GM12872 (cell line): ENCODE results near the gene FMN1.

Experiments used
- TF ChIP-seq, protein P1 (sequence below): IDR thresholded peaks from 3 replicates; pipeline ENCODE4 v1.5.1; 2011; ENCODE audit warnings: low read depth, mild to moderate bottlenecking, low read length, moderate library complexity; ENCODE audit not compliant: insufficient read depth

The FMN1 gene

DNA sequence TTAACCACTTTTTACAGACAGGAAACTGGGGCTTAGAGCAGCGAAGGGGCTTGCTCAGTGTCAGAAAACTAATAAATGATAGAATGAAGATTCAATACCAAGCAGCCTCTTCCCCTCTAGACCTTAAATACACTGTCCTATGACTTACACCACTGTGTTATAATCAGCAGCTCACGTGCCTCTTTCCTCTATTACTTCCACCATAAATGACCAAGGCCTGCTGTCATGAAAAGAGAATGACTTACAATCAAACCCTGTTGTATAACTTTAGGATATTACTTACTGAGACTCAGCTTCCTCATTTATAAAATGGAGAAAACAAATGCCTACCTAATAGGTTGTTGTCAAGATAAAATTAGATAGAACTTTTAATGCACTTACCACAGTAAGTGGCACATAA lies 11.6 kb downstream of the FMN1 start:
- TF ChIP-seq, protein P1, sequence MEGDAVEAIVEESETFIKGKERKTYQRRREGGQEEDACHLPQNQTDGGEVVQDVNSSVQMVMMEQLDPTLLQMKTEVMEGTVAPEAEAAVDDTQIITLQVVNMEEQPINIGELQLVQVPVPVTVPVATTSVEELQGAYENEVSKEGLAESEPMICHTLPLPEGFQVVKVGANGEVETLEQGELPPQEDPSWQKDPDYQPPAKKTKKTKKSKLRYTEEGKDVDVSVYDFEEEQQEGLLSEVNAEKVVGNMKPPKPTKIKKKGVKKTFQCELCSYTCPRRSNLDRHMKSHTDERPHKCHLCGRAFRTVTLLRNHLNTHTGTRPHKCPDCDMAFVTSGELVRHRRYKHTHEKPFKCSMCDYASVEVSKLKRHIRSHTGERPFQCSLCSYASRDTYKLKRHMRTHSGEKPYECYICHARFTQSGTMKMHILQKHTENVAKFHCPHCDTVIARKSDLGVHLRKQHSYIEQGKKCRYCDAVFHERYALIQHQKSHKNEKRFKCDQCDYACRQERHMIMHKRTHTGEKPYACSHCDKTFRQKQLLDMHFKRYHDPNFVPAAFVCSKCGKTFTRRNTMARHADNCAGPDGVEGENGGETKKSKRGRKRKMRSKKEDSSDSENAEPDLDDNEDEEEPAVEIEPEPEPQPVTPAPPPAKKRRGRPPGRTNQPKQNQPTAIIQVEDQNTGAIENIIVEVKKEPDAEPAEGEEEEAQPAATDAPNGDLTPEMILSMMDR, result no peak

DNA sequence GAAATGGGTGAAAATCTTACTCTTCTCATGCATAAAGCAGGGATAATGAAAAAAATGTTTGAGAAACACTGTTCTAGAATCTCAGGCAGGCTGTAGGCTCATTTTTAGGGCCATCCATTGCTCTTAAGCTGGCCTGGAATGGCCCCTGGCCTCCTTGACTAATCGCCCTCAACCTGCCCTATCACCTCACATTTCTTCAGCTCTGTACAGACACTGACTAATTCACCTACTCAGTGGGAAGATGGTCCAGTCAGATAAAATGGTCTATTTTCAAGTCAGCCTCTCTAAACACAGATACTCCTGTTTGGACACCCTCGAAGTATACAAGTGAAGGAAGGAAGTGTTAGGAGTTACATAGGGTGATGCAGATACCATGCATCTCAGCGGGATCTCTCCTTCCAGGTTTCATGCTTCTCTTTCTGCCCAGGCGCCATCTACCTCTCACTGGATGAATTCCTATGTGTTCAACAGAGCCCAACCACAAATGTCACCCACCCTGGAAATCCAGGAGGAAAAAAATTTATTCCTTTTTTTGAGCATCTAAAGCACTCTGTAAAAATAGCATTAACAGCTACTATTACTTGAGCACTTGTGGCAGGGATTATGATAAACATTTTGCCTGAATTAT lies 12.1 kb downstream of the FMN1 start:
- TF ChIP-seq, protein P1, result no peak

DNA sequence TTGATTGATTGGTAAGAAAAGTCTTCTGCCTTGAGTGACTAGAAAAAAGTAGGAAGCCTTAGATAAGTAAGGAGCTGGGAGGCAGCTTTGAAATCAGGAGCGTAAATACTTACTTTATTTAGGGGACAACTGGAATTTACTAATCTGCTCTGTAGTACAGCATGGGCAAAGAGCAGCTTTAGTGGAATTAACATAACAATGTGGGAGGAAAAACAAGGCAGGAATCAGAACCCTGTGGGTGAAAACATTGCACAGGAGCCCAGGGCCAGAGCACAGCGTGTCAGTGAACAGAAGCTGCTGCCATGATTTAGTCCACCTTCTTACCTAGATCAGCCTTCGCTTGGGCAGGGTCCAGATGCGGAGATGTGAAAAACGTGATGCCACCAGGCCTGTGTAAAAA lies 14.6 kb downstream of the FMN1 start:
- TF ChIP-seq, protein P1, result no peak

DNA sequence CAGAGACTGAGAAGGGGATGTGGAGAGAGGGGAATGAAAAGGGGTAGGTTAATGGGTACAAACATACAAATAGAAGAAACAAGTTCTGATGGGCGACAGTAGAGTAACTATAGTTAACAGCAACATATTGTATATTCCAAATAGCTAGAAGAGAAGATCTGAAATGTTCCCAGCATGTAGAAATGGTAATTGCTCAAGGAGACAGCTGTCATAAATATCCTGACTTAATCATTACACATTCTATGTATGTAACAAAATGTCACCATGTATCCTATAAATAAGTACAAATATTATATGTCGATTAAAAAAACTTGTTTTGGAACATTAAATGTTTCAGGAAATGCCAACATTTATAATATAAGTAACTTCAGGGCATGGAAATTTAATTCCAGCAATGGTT lies 23.3 kb downstream of the FMN1 start:
- TF ChIP-seq, protein P1, result no peak

DNA sequence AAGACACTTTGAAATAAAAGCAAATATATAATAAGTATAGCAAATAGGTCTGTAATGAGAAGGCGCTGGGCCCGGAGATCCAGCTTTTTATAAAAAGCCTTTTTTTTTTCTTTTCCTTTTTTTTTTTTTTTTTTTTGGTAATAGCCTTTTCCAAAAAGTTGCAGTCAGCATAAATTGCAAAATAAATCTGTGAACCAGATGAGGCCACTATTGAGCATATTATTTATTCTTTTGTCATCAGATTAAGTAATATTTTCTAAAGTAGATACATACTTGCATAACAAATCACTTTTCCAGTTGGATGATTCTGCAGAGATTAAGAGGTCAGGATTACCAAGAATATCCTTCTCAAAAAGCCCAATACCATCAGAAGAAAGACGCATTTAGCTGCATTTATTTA lies 24.9 kb downstream of the FMN1 start:
- TF ChIP-seq, protein P1, result no peak

DNA sequence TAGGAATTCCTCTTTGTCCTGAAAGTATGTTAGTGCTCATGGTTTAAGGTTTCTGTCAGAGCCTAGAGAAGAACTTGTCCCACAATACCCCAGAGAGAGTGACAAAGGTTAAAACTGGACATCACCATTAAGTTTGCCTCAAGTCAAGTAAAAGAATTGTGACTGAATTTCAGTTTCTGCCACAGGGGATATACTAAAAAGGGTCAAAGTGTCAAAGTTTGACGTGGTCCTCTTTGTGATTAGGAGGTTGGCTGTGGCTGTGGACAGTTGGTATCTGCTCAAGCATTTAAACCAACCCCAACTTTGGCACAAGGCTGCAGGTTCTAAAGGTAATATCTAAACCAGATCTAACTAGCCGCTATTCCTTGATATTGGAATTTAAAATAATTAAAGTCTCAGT lies 26.1 kb downstream of the FMN1 start:
- TF ChIP-seq, protein P1, result no peak

DNA sequence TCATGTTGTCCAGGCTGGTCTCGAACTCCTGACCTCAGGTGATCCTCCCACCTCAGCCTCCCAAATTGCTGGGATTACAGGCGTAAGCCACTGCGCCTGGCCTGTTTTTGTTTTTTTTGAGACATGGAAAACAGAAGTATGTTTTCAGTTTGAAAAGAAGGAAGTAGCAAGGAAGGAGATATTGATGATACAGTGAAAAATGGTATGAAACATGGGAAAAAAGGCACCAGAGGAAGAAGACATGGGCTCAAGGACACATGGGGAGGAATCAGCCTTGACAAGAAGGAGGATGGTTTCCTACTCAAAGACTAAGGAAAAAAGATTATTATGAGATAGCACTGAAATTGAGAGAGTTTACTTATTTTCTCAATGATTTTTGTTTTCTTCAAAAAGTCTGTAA lies 30.7 kb downstream of the FMN1 start:
- TF ChIP-seq, protein P1, result no peak
